A549 treated with AZD9567 at 1 μM for 4 hours (cell line): ENCODE data around the gene COL3A1. TPM values are rescaled to one million over a fixed set of nuclear protein-coding genes. Genes with fewer than 3 reads are reported as not detected.

Experiments
- total RNA-seq: library from RNA; stranded (reverse); fragments of 200-300 nt; extraction: Qiagen RNA extraction; gene quantifications from 5 replicates; pipeline ENCODE4 v1.2.3, GENCODE V29; 2022; ENCODE audit not compliant: insufficient read depth

The COL3A1 gene
- total RNA-seq, result 0.20 to 0.37 TPM (median 0.25 TPM) in 5 replicates

GRCh38 chr2:188974164-188974563, at the start of gene COL3A1:
COL3A1 (plus strand) TSS chr2:188974373; CDS start chr2:188974490, 117 bp downstream.

Other genes with a start within 250 kb of the COL3A1 start
- gene COL5A2, start 205.4 kb downstream of the COL3A1 start, total RNA-seq, result 45.8 to 71.9 TPM (median 67.6 TPM) in 5 replicates